Hematopoietic multipotent progenitor cell treated with erythropoietin and hydrocortisone succinate and interleukin-3 and kit ligand, for 6 days (in vitro differentiated cells): ENCODE measurements around the gene GNG14.

Experiments used
- DNase-seq: peaks from one replicate; pipeline ENCODE4 v3.0.0-alpha.2; 2015

The GNG14 gene

DNA sequence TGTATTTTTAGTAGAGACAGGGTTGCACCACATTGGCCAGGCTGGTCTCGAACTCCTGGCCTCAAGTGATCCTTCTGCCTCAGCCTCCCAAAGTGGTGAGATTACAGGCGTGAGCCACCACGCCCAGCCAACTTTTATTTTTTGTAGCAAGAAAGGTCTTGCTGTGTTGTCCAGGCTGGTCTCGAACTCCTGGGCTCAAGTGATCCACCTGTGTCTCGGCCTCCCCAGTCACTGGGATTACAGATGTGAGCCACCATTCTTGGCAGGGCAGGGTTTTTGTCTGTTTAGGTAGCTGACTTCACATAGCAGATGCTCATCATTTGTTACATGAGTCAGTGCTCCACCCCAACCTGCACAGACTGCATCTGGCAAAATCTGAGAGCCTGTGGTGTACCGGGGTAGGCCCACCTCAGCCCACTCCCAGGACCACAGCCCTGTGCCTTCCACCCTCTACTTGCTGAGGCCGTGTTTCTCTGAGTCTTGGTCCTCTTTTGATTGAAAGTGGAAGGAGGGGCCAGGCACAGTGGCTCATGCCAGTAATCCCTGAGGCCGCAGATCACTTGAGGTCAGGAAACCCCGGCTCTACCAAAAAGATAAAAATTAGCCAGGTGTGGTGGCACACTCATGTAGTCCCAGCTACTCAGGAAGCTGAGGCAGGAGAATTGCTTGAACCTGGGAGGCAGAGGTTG is 40.1 kb downstream of the GNG14 start:
- DNase-seq: no peak

DNA sequence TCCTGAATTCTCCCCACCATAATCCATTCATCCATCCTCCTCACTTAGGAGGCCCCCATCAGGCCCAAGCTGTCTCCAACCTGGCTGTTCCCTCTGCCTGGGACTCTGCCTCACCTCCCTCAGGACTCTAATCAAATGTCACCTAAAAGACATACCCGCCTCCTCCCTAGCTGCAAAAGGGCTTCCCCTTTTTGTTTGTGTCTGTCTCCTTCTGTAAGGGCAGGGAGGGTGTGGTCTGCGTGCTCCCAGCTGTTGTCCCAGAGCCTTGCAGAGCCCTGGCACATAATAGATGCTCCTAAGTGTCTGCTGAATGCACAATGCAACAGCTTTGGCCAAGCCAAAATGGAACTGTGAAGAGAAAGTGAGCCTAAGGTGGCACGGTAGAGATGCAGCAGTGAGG is 42.3 kb downstream of the GNG14 start:
- no peak for DNase-seq

DNA sequence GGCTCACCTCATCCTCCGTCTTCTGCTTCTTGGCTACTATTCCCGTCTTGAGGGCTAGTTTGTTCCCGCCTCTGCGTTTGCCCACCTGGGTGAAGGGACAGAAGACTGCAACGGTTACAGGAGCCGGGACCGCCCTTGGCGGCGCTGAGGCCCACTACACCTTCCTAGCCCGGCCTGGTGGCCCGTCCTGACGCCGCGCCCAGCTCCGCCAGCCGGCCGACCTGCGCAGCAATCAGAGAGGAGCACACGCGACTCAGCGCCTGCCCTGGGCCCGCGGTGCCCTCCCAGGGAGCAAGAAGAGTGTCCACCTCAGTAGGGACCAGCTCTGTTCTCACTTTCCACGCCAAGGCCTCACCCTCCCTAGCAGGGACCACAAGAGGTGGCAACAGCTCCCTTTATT is 43.5 kb downstream of the GNG14 start:
- no peak for DNase-seq

DNA sequence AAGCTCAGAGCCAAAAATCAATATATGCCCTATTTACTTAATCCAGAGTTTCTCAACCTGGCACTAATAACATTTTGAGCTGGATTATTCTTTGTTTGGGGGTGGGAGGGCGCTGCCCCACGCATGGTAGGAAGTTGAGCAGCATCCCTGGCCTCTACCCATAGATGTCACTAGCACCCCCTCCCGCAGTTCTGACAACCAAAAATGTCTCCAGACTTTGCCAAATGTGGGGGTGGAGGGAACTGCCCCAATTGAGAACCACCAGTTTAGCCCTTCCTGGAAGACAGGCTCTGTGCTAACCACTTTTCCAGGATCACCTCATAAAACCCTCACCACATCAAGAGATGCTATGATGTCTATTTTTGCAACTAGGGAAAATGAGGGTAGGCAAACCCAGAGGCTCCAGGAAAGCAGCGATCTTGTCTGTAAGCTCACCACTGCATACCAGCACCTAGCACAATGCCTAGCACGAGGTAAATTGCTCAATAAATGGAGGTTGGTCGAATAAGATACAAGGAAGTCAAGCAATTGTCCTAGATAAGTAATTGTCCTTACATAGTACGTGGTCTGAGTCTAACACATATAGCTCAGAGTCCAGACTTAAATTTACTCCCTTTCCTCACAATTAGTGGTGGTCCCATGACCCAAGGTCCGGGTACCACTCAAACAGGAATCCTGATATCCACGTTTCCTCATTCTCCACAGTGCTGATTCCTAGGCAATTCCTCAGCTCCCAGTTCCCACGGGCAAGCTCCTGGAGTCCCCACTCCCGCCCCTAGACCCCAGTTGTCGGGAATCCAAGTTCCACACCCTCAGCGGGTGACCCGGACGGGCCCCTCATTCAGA is 45.8 kb downstream of the GNG14 start:
- peak; percentile 91 for DNase-seq

DNA sequence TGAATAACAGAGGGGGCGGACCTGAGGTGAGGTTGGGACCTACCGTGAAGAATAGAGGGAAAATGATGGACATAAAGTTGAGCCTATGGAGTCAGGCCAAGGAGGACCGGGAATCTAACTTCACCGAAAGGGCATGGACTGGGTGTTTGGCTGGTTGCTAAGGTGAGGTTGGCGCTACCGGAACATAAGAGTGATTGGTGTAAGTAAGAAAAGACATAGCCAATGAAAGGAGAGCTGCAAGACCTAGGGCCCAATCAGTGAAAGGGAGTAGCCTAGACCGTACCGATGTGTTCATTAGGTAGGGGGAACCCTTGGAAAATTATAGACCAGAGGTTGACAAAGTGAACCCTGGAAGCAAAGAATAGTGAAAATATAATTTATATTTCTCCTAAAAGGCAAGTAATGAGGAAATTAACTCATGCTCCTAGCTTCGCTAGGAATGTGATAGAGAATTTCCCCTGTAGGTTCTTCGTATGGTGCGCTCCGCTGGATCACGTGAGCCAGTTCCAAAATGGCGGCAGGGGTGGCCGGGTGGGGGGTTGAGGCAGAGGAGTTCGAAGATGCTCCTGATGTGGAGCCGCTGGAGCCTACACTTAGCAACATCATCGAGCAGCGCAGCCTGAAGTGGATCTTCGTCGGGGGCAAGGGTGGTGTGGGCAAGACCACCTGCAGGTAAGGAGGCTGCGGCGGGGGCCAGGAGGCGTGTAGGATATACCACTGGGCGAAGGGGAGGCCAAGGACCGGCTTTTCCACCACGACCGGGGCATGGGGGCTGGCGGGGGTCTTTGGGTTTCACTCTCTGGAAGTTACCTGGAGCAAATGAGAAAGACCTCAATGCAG is 49.4 kb downstream of the GNG14 start, which contains the start of gene GET3:
GET3 (plus strand) TSS at position 503 of the 840 bp plus-strand sequence; CDS start at position 512, 9 bp downstream.
- DNase-seq: peak; percentile 99

DNA sequence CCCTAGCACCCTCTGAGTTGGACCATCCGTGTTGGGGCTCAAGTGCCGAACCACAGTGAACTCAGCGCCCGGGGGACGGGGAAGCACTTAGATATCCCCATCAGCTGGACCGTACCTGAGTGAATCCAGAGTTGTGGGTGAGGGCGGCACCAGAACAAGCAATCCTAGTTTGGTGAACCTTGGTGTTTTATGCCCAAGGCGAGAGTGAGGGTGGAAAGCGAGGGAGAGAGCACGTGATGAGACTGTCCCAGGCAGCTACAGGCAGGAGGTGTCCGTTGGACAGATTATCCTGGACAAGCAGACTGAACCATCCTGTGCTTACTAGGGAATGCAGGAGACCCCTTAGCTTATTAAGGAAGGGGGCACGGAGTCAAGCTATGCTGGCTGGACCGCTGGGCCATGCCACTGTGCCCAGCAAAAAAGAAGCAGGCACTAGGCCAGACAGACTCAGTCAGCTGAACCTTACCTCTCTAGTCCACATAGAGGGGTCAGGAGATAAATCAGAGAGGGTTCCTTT is 50.1 kb downstream of the GNG14 start:
- DNase-seq: peak; percentile 29
